Mesenchymal stem cell (in vitro differentiated cells and primary cell): ENCODE results near the gene CATSPERD.

Source experiments
- DNase-seq: peaks from one replicate; pipeline ENCODE4 v3.0.0-alpha.2; 2013
- H2AFZ ChIP-seq: one replicate; pipeline ENCODE4 v1.6.1; 2013; ENCODE audit warnings: low read depth, mild to moderate bottlenecking, control low read depth, inconsistent platforms, low read length, moderate library complexity
- H2AK5ac ChIP-seq: 2 replicates; pipeline ENCODE4 v1.6.1; 2013; ENCODE audit warnings: low read length, moderate library complexity, mild to moderate bottlenecking, inconsistent platforms; ENCODE audit not compliant: severe bottlenecking
- H2BK120ac ChIP-seq: one replicate; pipeline ENCODE4 v1.6.1; 2013; ENCODE audit warnings: low read depth, mild to moderate bottlenecking, inconsistent platforms, low read length, moderate library complexity
- H2BK12ac ChIP-seq, 2 experiments: one replicate each; pipeline ENCODE4 v1.6.1; 2013; ENCODE audit warnings: inconsistent platforms in 2 of 2, low read length in 2 of 2, mild to moderate bottlenecking in 2 of 2, moderate library complexity in 2 of 2, control low read depth in 1 of 2
- H2BK15ac ChIP-seq: one replicate; pipeline ENCODE4 v1.6.1; 2013; ENCODE audit warnings: mild to moderate bottlenecking, low read depth, inconsistent platforms; ENCODE audit not compliant: poor library complexity, severe bottlenecking
- H2BK5ac ChIP-seq: 2 replicates; pipeline ENCODE4 v1.6.1; 2013; ENCODE audit warnings: low read depth, mild to moderate bottlenecking, low read length, control low read depth, inconsistent platforms; ENCODE audit not compliant: poor library complexity, severe bottlenecking
- H3K14ac ChIP-seq, 2 experiments: one replicate each; pipeline ENCODE4 v1.6.1; 2013; ENCODE audit warnings: inconsistent platforms in 2 of 2, low read length in 2 of 2, control low read depth in 1 of 2, mild to moderate bottlenecking in 1 of 2, moderate library complexity in 1 of 2
- H3K18ac ChIP-seq, 2 experiments: one replicate each; pipeline ENCODE4 v1.6.1; 2013; ENCODE audit warnings: inconsistent platforms in 2 of 2, low read length in 2 of 2, control low read depth in 1 of 2, low read depth in 1 of 2, mild to moderate bottlenecking in 1 of 2
- H3K23ac ChIP-seq, 2 experiments: one replicate each; pipeline ENCODE4 v1.6.1; 2013; ENCODE audit warnings: inconsistent platforms in 2 of 2, low read length in 2 of 2, mild to moderate bottlenecking in 2 of 2, moderate library complexity in 2 of 2, control low read depth in 1 of 2
- H3K27ac ChIP-seq: 2 replicates; pipeline ENCODE4 v1.5.1; 2013; ENCODE audit warnings: mild to moderate bottlenecking, moderate library complexity, low read length, control low read depth, inconsistent platforms; ENCODE audit not compliant: poor library complexity, severe bottlenecking
- H3K27me3 ChIP-seq, 2 experiments: 2 replicates each; pipeline versions ENCODE4 v1.6.1 to v1.7.0; 2013; ENCODE audit warnings: low read length in 2 of 2, mild to moderate bottlenecking in 2 of 2, moderate library complexity in 2 of 2, control low read depth in 1 of 2, inconsistent platforms in 1 of 2; ENCODE audit not compliant: control insufficient read depth in 1 of 2, insufficient read depth in 1 of 2
- H3K36me3 ChIP-seq, 2 experiments: 2 replicates each; pipeline versions ENCODE4 v1.6.1 to v1.7.0; 2013; ENCODE audit warnings: low read length in 2 of 2, control low read depth in 1 of 2, inconsistent platforms in 1 of 2, low read depth in 1 of 2, mild to moderate bottlenecking in 1 of 2; ENCODE audit not compliant: insufficient read depth in 2 of 2, control insufficient read depth in 1 of 2
- H3K4ac ChIP-seq, 2 experiments: one replicate each; pipeline ENCODE4 v1.6.1; 2013; ENCODE audit warnings: inconsistent platforms in 2 of 2, low read length in 2 of 2, mild to moderate bottlenecking in 2 of 2, moderate library complexity in 2 of 2, control low read depth in 1 of 2, low read depth in 1 of 2
- H3K4me1 ChIP-seq: 2 replicates; pipeline ENCODE4 v1.6.1; 2013; ENCODE audit warnings: low read depth, low read length, control low read depth; ENCODE audit not compliant: control insufficient read depth, insufficient read depth
- H3K4me2 ChIP-seq: 2 replicates; pipeline ENCODE4 v1.6.1; 2013; ENCODE audit warnings: low read length, mild to moderate bottlenecking, inconsistent platforms; ENCODE audit not compliant: poor library complexity, severe bottlenecking
- H3K4me3 ChIP-seq, 2 experiments: 2 replicates each; pipeline versions ENCODE4 v1.5.1 to v1.7.0; 2013; ENCODE audit warnings: low read length in 2 of 2, mild to moderate bottlenecking in 2 of 2, control low read depth in 1 of 2, low read depth in 1 of 2; ENCODE audit not compliant: insufficient read depth in 1 of 2
- H3K79me1 ChIP-seq: replicated peaks from 2 replicates; pipeline ENCODE4 v1.6.1; 2013; ENCODE audit warnings: mild to moderate bottlenecking, control low read depth, low read length, inconsistent platforms; ENCODE audit not compliant: poor library complexity, severe bottlenecking
- H3K9ac ChIP-seq: 2 replicates; pipeline ENCODE4 v1.7.0; 2013; ENCODE audit warnings: mild to moderate bottlenecking, low read length, moderate library complexity
- H3K9me3 ChIP-seq: 2 replicates; pipeline ENCODE4 v1.7.0; 2013; ENCODE audit warnings: mild to moderate bottlenecking, low read length; ENCODE audit not compliant: control insufficient read depth
- H4K8ac ChIP-seq: one replicate; pipeline ENCODE4 v1.6.1; 2013; ENCODE audit warnings: inconsistent platforms, mild to moderate bottlenecking, low read length, moderate library complexity
- H4K91ac ChIP-seq: one replicate; pipeline ENCODE4 v1.6.1; 2013; ENCODE audit warnings: mild to moderate bottlenecking, low read length, inconsistent platforms
- whole genome bisulfite sequencing: methylation state at CpG from one replicate; pipeline ENCODE4 v1.1.7; 2013; ENCODE audit warnings: mixed read lengths; 5-methylcytosine and 5-hydroxymethylcytosine counted together

The CATSPERD gene

DNA sequence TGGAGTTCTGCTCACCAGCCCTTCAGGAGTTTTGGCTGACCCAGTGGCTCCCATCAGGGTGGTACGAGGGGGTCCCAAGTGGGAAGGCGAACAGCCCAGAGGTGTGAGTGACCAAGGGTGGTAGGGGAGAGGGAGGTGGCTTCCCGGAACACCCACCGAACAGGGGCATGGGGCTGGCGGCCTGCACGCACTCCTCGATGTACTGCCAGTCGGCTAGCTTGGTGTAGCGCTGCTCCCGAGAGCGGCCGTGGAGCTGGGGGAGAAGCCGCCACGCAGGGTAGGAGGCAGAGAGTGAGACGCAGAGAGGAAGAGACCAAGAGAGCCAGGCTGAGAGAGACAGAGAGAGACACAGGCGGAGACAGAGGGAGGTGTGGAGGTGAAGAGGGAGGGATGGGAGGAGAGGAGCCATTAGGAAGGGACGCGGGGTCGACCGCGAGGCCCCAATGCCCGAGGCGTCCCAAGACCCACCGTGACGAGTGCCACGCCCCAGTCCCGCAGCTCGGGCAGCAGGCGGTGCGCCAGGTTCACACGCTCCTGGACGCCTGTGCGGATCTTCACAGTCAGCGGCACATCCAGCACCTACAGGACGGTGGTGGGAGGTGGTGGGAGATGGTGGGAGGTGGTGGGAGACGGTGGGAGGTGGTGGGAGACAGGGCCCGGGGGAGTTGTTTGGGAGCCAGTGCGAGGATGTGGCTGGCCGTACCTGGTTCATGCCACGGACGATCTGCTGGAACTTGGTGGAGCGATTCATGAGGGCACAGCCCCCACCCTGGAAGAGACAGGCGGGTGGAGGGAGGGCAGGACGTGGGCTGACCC is 66.4 kb downstream of the CATSPERD start:
- no peak overlapping the region for H2BK12ac ChIP-seq
- H2BK15ac ChIP-seq = no peak overlapping the region
- no peak overlapping the region for H3K18ac ChIP-seq
- H3K27ac ChIP-seq = no peak overlapping the region
- H3K4me2 ChIP-seq = no peak overlapping the region
- H3K14ac ChIP-seq = no peak overlapping the region
- no peak overlapping the region for H2BK120ac ChIP-seq
- H3K27me3 ChIP-seq = no peaks in the 10 kb centered on the region
- peaks cover 43% of the 10 kb centered on the region for H3K79me1 ChIP-seq
- 96% methylated on average over 43 of the region's 44 CpGs for WGBS
- H3K4me3 ChIP-seq = no peak overlapping the region
- no peak overlapping the region for H2BK5ac ChIP-seq
- H3K9me3 ChIP-seq = no peaks in the 10 kb centered on the region
- H3K4ac ChIP-seq = no peak overlapping the region
- no peak overlapping the region for H2AK5ac ChIP-seq
- H4K91ac ChIP-seq = no peak overlapping the region
- H4K8ac ChIP-seq = no peak overlapping the region
- no peak overlapping the region for H2AFZ ChIP-seq
- H3K23ac ChIP-seq = no peak overlapping the region
- peaks cover 11% of the 10 kb centered on the region for H3K4me1 ChIP-seq
- H3K9ac ChIP-seq = no peak overlapping the region
- peaks cover 58 to 81% of the 10 kb centered on the region in 2 experiments for H3K36me3 ChIP-seq
- no peak for DNase-seq

DNA sequence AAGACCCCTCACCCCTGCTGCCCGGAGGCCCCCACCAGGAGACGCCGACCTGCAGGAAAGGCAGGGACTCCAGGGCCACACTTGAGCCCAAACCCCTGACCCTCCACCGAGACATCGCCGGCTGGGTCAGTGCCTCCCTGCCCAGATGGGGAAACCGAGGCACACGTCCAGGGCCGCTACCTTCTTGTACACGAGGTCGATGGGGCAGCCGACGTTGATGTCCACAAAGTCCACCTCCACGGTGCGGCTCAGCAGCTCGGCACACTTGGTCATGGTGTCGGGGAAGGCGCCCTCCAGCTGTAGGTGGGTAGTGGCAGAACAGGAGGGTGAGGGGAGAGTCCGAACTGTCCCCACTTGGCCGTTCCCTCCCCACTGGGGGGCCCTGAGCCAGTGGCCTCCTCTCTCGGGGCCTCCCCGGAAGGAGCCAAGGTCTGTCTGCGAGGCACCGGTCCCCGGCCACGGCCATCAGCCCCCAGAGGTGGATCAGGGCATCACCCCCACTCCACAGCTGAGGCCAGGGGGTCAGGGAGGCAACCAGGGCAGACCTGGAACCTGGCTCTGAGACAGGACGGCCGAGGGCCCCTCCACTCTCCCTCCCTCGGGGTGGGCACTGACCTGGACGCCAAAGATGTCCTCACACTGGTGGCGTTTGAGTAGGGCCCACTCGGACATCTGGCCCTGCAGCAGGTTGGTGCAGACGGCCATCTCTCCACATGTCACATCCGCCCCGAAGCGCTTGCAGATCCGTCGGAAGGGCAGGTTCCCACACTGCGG is 67.2 kb downstream of the CATSPERD start:
- 95% methylated on average over 39 of the region's 39 CpGs for WGBS
- Histone ChIP-seq H2BK120ac (no peak overlapping the region), H3K79me1 (peaks cover 43% of the 10 kb centered on the region), H2BK5ac (no peak overlapping the region), H3K14ac (no peak overlapping the region), H2AK5ac (no peak overlapping the region), H3K4me2 (no peak overlapping the region), H3K4me3 (no peak overlapping the region), H3K18ac (no peak overlapping the region), H3K23ac (no peak overlapping the region), H4K91ac (no peak overlapping the region), H3K27ac (no peak overlapping the region), H2AFZ (no peak overlapping the region), H3K27me3 (no peaks in the 10 kb centered on the region), H3K4me1 (peaks cover 11% of the 10 kb centered on the region), H3K36me3 (peaks cover 58 to 76% of the 10 kb centered on the region in 2 experiments), H2BK15ac (no peak overlapping the region), H3K4ac (no peak overlapping the region), H4K8ac (no peak overlapping the region), H2BK12ac (no peak overlapping the region), H3K9me3 (no peaks in the 10 kb centered on the region), H3K9ac (no peak overlapping the region)
- no peak for DNase-seq

DNA sequence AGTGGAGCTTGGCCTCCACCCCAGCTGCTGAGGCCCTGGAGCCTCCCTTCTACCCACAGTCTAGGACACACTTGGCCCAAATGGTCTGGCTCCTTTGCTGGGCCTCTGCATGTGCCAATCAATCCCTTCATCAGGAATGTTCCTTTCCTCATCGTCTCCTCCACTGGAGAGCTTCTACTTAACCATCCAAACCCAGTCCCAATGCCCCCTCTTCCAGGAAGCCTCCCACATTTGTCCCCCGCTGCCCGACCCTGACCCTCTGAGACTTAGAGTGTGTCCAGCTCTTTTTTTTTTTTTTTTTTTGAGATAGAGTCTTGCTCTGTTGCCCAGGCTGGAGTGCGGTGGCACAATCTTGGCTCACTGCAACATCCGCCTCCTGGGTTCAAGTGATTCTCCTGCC is 68.0 kb downstream of the CATSPERD start:
- Histone ChIP-seq H3K9ac (no peak overlapping the region), H2BK12ac (no peak overlapping the region), H3K4me1 (peaks cover 10% of the 10 kb centered on the region), H3K79me1 (peaks cover 43% of the 10 kb centered on the region), H3K18ac (no peak overlapping the region), H3K4me2 (no peak overlapping the region), H3K14ac (no peak overlapping the region), H4K91ac (no peak overlapping the region), H3K36me3 (peaks cover 58 to 67% of the 10 kb centered on the region in 2 experiments), H4K8ac (no peak overlapping the region), H2AK5ac (no peak overlapping the region), H3K9me3 (no peaks in the 10 kb centered on the region), H3K27ac (no peak overlapping the region), H3K4me3 (no peak overlapping the region), H3K27me3 (no peaks in the 10 kb centered on the region), H2BK5ac (no peak overlapping the region), H2BK15ac (no peak overlapping the region), H3K23ac (no peak overlapping the region), H2BK120ac (no peak overlapping the region), H3K4ac (no peak overlapping the region), H2AFZ (no peak overlapping the region)
- DNase-seq = no peak
- 98% methylated on average over 3 of the region's 5 CpGs for WGBS

DNA sequence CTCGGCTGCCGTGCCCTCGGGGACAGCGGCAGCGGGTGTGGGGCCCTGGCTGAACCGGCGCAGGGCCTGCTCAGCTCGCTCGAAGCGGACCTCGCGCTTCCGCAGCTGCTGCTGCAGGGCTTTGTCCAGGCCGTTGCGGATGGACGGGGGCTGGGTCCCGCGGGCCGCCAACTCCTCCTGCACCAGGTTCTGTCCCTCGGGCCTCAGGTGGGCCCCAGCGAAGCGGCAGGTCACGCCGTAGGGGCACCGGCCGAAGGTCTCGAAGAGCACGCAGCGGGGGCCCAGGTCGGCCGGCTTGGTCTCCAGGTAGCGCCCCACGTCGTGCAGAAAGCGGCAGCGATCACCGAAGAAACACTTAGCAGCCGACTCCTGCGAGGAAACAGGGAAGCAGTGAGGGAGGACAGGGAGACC is 68.9 kb downstream of the CATSPERD start:
- peaks cover 53 to 58% of the 10 kb centered on the region in 2 experiments for H3K36me3 ChIP-seq
- H2AK5ac ChIP-seq = no peak overlapping the region
- no peak overlapping the region for H3K4me2 ChIP-seq
- H4K8ac ChIP-seq = no peak overlapping the region
- H2BK120ac ChIP-seq = no peak overlapping the region
- H3K14ac ChIP-seq = no peak overlapping the region
- H2BK5ac ChIP-seq = no peak overlapping the region
- no peak overlapping the region for H4K91ac ChIP-seq
- peaks cover 9% of the 10 kb centered on the region for H3K4me1 ChIP-seq
- H3K4ac ChIP-seq = no peak overlapping the region
- H3K4me3 ChIP-seq = no peak overlapping the region
- peaks cover 39% of the 10 kb centered on the region for H3K79me1 ChIP-seq
- H3K9ac ChIP-seq = no peak overlapping the region
- no peak overlapping the region for H3K18ac ChIP-seq
- no peak overlapping the region for H3K23ac ChIP-seq
- DNase-seq = no peak
- H2AFZ ChIP-seq = no peak overlapping the region
- WGBS = 95% methylated on average over 39 of the region's 39 CpGs
- no peaks in the 10 kb centered on the region for H3K9me3 ChIP-seq
- no peak overlapping the region for H2BK12ac ChIP-seq
- no peak overlapping the region for H2BK15ac ChIP-seq
- no peak overlapping the region for H3K27ac ChIP-seq
- H3K27me3 ChIP-seq = no peaks in the 10 kb centered on the region
